22Rv1 (cell line): ENCODE data around the gene R3HCC1L.

ENCODE experiments used
- H3K27ac ChIP-seq: fragments of 450-650 bp; 2 replicates; pipeline ENCODE4 v1.5.1; 2017
- ZFX ChIP-seq: fragments of 450-650 bp; IDR thresholded peaks from 2 replicates; pipeline ENCODE4 v1.6.1; 2017; ENCODE audit warnings: antibody characterized with exemption, borderline replicate concordance
- TF ChIP-seq, protein P1 (sequence below): fragments of 450-650 bp; IDR thresholded peaks from 2 replicates; pipeline ENCODE4 v1.5.1; 2017; ENCODE audit warnings: mild to moderate bottlenecking

Gene R3HCC1L

DNA sequence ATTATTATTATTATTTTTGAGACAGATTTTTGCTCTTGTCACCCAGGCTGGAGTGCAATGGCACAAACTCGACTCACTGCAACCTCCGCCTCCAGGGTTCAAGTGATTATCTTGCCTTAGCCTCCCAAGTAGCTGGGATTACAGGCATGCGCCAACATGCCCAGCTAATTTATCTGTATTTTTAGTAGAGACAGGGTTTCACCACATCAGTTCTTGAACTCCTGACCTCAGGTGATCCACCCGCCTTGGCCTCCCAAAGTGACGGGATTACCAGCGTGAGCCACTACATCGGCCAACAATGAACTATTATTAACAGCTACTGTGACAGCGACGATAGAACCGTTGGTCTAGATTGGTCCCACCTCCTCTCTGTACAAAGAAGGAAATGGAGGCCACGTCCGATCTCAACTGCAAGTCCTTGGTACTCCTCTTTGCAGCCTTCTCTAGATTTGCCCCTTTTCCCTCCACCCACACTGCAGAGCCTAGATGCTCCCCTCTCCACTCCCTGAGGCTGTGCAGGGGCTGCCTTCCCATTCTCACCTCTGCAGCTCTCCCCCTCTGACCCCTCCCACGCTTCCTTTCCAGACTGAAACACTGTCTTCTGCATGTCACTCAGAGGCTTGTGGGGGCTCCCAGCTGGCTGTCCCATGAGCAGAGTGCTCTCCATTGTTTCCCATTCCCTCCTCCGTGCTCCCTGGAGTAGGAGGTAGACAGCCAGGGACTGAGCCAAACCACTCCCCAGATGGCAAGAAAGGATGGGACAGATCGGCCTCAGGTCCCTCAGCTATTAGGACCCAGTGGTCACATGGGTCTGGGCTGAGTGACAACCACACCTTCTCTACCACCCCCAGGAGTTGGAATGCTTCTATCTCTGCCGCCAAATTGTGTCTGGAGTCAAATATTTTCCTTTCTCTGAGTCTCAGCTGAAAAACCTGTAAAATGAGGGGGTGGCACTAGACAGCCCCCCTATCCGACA is 131.2 kb downstream of the R3HCC1L start:
- no peak for TF ChIP-seq ZFX
- TF ChIP-seq, protein P1, sequence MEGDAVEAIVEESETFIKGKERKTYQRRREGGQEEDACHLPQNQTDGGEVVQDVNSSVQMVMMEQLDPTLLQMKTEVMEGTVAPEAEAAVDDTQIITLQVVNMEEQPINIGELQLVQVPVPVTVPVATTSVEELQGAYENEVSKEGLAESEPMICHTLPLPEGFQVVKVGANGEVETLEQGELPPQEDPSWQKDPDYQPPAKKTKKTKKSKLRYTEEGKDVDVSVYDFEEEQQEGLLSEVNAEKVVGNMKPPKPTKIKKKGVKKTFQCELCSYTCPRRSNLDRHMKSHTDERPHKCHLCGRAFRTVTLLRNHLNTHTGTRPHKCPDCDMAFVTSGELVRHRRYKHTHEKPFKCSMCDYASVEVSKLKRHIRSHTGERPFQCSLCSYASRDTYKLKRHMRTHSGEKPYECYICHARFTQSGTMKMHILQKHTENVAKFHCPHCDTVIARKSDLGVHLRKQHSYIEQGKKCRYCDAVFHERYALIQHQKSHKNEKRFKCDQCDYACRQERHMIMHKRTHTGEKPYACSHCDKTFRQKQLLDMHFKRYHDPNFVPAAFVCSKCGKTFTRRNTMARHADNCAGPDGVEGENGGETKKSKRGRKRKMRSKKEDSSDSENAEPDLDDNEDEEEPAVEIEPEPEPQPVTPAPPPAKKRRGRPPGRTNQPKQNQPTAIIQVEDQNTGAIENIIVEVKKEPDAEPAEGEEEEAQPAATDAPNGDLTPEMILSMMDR, result no peak
- H3K27ac ChIP-seq, result no peak overlapping the region

DNA sequence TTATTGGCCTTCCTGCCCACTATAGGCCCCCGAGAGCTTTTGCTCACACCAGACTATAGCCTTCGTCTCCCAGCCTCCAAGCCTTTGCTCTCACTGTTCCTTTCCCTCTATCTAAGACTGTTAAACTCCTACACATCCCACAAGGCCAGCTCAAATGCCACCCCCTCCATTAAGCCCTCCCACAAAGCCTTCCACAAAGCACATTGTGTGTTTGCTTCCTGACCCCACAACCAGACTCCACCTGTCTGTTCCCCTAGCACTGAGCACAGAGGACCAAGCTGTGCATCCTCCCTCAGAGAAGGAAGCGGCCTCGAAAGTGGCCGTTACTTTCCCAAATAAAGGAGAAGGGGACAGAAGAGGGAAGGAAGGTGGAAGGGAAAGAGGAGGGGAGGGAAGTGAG is 132.2 kb downstream of the R3HCC1L start:
- H3K27ac ChIP-seq, result no peak overlapping the region
- TF ChIP-seq, protein P1, result no peak
- TF ChIP-seq ZFX, result no peak

DNA sequence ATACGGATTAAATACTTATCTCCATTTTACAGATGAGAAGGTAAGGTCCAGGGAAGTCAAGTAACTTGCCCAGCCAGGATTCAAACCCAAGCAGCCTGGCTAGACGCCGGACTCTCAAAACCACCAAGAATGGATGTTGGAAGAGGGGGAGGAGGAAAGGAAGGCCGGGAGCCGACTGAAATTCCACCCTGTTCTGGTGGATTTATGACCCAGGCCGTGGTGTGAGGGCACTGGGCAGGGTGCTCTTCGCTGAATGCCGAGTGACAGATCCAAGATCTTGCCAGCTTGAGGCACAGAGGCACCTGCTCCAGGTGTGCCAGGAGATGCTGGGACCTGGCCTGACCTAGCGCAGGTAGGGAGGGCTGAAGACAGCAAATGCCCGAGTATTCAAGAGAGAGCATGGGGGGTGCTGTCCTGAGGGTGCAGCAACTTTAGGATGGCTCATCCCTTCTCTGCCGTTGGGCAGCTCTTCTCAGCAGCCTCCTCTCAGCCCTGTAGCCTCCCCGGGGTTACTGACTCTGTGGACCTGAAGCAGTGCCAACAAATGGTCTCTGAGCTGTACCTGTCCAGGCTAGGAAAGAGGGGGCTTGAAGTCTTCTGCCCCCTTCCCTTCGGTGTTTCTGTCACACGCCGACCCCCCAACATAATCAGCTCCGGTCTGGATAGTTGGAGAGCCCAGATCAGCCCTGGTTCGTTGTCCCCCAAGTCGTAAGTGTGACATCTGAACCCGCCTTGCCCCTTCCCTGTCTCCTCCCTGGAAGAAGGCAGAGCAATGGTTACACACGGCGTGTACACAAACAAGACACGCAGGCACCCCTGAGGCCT is 132.8 kb downstream of the R3HCC1L start:
- TF ChIP-seq, protein P1, result no peak
- no peak for TF ChIP-seq ZFX
- H3K27ac ChIP-seq, result no peak overlapping the region

DNA sequence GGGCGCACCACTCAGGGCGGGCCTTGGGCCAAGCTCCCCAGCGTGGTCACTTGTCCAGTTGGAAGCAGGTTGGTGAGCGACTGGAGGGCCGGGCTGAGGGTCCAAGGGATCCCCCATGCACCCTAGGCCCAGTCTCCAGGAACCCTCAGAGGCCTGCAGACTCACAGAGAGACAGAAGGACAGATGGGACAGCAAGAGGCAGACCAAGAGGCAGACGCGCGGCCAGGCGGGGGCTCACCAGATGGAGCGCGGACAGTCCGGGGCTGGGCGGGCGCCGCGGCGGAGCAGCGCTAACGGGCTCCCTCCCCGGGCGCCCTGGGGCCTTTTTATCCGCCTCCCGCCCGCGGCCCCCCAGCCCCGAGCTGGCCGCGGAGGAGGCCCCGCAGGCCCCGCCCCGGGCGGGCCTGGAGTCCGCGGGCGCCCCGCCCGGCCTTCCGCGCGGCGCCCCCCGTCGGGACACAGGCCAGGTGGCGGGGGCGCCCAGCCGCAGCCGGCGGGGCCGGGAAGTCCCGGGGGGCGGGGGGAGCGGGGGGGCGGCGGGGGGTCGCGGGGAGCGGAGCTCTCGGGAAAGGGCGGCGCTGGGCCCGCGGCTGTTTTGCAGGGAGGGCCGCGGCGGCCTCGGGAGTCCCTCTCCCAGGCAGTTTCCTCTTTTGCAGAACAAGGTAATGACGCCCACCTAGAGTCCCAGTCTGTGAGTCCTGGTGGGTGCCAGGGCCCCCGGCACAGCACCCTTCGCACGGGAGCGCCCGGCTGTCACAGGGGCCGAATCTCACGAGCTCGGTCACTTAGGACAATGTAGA is 133.6 kb downstream of the R3HCC1L start, which contains the start of gene LOXL4:
Gene LOXL4 (minus strand): TSS at position 301 of the 800 bp plus-strand sequence. CDS start 5,175 bp downstream, outside the sequence.
- TF ChIP-seq ZFX, result no peak
- TF ChIP-seq, protein P1, result no peak
- H3K27ac ChIP-seq, result no peak within 1 kb of the TSS

DNA sequence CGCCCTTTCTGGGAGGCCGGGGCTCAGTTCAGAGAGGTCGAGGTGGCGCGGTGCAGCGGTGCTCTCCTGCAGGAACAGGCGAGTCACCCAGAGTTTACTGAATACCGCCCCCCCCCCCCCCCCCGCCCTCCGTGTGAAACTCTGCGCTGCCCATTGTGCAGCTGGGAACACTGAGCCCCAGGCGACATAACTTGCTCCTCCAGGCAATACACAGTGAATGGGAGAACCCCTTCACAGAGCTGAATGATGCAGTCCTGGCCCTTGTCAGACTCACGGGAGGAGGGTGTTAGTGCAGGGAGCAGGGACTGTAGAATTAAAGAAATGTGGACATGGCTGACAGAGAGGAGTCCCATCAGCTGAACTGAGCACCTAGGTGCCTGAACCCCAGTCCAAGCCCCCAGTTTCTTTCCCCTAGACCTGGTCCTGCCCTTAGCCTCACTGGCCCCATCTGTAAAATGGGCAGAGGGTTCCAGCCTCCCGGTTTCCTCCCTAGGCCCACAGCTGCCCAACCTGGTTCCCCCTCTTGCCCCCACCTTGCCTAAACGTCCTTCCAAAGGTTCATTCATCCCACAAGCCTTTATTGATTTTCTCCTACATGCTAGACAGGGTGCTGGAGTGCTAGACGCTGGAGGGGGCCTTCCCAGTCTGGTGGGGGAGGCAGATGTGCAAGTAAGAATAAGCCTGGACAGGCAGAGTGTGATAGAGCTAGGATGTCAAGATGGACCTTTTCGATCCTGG is 134.4 kb downstream of the R3HCC1L start:
- H3K27ac ChIP-seq, result no peak overlapping the region
- TF ChIP-seq ZFX, result no peak
- TF ChIP-seq, protein P1, result no peak

DNA sequence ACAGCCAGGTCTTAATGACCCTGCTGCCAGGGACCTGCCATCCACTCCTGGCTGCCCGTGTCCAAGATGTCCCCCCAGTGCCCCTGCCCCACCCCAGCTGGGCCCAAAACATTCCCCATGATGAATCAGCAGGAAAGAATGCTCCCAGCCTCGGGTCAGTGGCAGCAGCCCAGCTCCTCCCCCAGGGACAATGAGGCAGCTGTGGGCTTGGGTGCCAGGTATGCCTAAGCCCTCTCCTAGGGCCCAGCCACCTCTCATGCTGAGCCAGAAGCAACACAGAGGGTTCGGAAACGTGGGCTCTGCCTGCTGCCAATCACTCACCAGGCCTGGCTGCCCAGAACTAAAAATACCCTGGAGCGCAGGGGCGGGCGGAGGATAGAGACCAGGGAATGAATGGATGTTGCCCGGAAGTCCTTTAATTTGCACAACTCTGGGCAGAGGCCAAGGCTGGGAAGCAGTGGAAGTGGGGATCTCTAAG is 135.0 kb downstream of the R3HCC1L start:
- H3K27ac ChIP-seq, result no peak overlapping the region
- TF ChIP-seq, protein P1, result no peak
- TF ChIP-seq ZFX, result no peak
